HEK293 (cell line): ENCODE data around the gene GJC2.

Experiments used
- CTCF ChIA-PET: fragments of 350-600 bp; formaldehyde crosslinking; extraction: SDS; loops from one replicate; lab custom pipeline; 2021; ENCODE audit warnings: antibody characterized with exemption; lab: Yijun Ruan, JAX
- POLR2A ChIA-PET: fragments of 300-600 bp; formaldehyde crosslinking; extraction: SDS; loops from one replicate; lab custom pipeline; 2020; ENCODE audit warnings: antibody characterized with exemption, inconsistent platforms; lab: Yijun Ruan, JAX
- H3K27ac ChIP-seq: fragments of 200-500 bp; sonication (Bioruptor generic); 2 replicates; pipeline ENCODE4 v1.5.1; 2014; ENCODE audit warnings: low read depth, low read length, control low read depth, inconsistent platforms; ENCODE audit errors: extremely low read depth
- H3K36me3 ChIP-seq, 2 experiments: fragments of 200-500 bp in 1 of 2; sonication (Bioruptor generic) in 1 of 2; 1 replicate in 1 of 2; 2 replicates in 1 of 2; pipeline ENCODE4 v1.5.1; 2014 to 2017; ENCODE audit warnings: inconsistent platforms in 2 of 2, low read length in 2 of 2; ENCODE audit not compliant: control insufficient read depth in 2 of 2, insufficient read depth in 1 of 2
- H3K4me1 ChIP-seq: fragments of 200-500 bp; sonication (Bioruptor generic); 2 replicates; pipeline ENCODE4 v1.5.1; 2014; ENCODE audit warnings: mild to moderate bottlenecking, low read length, inconsistent platforms; ENCODE audit not compliant: control insufficient read depth, insufficient read depth
- H3K4me3 ChIP-seq: 2 replicates; pipeline ENCODE4 v1.5.1; 2011; ENCODE audit warnings: low read depth, mild to moderate bottlenecking, control low read depth, low read length, moderate library complexity
- H3K9me3 ChIP-seq: fragments of 200-500 bp; sonication (Bioruptor generic); 2 replicates; pipeline ENCODE4 v1.5.1; 2014; ENCODE audit warnings: low read depth, low read length, inconsistent platforms; ENCODE audit not compliant: control insufficient read depth, insufficient read depth
- BCL11B ChIP-seq: fragments of 450-650 bp; formaldehyde crosslinking; IDR thresholded peaks from 2 replicates; pipeline ENCODE4 v1.5.1; 2016; ENCODE audit warnings: low read depth, missing biosample characterization, missing genetic modification characterization
- GFI1B ChIP-seq: fragments of 450-650 bp; formaldehyde crosslinking; IDR thresholded peaks from 2 replicates; pipeline ENCODE4 v1.5.1; 2016; ENCODE audit warnings: missing biosample characterization, missing genetic modification characterization
- KLF8 ChIP-seq: fragments of 450-650 bp; formaldehyde crosslinking; IDR thresholded peaks from 2 replicates; pipeline ENCODE4 v1.5.1; 2016; ENCODE audit warnings: missing biosample characterization, missing genetic modification characterization
- REPIN1 ChIP-seq: fragments of 450-650 bp; formaldehyde crosslinking; IDR thresholded peaks from 2 replicates; pipeline ENCODE4 v1.5.1; 2017; ENCODE audit warnings: missing biosample characterization, missing genetic modification characterization, low read depth
- SP2 ChIP-seq: fragments of 450-650 bp; formaldehyde crosslinking; IDR thresholded peaks from 2 replicates; pipeline ENCODE4 v1.5.1; 2016; ENCODE audit warnings: missing biosample characterization, missing genetic modification characterization
- YY1 ChIP-seq: fragments of 450-650 bp; formaldehyde crosslinking; IDR thresholded peaks from 2 replicates; pipeline ENCODE4 v1.5.1; 2018; ENCODE audit warnings: missing biosample characterization, missing genetic modification characterization
- YY2 ChIP-seq: fragments of 450-650 bp; formaldehyde crosslinking; IDR thresholded peaks from 2 replicates; pipeline ENCODE4 v1.5.1; 2016; ENCODE audit warnings: missing biosample characterization, missing genetic modification characterization
- ZBTB20 ChIP-seq: fragments of 450-650 bp; formaldehyde crosslinking; IDR thresholded peaks from 2 replicates; pipeline ENCODE4 v1.5.1; 2016; ENCODE audit warnings: missing biosample characterization, missing genetic modification characterization
- ZNF157 ChIP-seq: fragments of 450-650 bp; formaldehyde crosslinking; IDR thresholded peaks from 2 replicates; pipeline ENCODE4 v1.5.1; 2016; ENCODE audit warnings: missing biosample characterization, missing genetic modification characterization
- ZNF2 ChIP-seq: fragments of 450-650 bp; formaldehyde crosslinking; IDR thresholded peaks from 2 replicates; pipeline ENCODE4 v1.5.1; 2016; ENCODE audit warnings: missing biosample characterization, missing genetic modification characterization
- ZNF324 ChIP-seq: fragments of 450-650 bp; formaldehyde crosslinking; IDR thresholded peaks from 2 replicates; pipeline ENCODE4 v1.5.1; 2016; ENCODE audit warnings: missing biosample characterization, missing genetic modification characterization
- ZNF501 ChIP-seq: fragments of 450-650 bp; formaldehyde crosslinking; IDR thresholded peaks from 2 replicates; pipeline ENCODE4 v1.5.1; 2016; ENCODE audit warnings: missing biosample characterization, missing genetic modification characterization
- ZNF548 ChIP-seq: fragments of 450-650 bp; formaldehyde crosslinking; IDR thresholded peaks from 2 replicates; pipeline ENCODE4 v1.5.1; 2016; ENCODE audit warnings: missing biosample characterization, missing genetic modification characterization
- ZNF561 ChIP-seq: fragments of 450-650 bp; IDR thresholded peaks from 2 replicates; pipeline ENCODE4 v1.5.1; 2018; ENCODE audit warnings: missing biosample characterization, missing genetic modification characterization, borderline replicate concordance
- ZNF701 ChIP-seq: fragments of 450-650 bp; formaldehyde crosslinking; IDR thresholded peaks from 2 replicates; pipeline ENCODE4 v1.5.1; 2016; ENCODE audit warnings: missing biosample characterization, missing genetic modification characterization
- ZNF707 ChIP-seq: fragments of 450-650 bp; formaldehyde crosslinking; IDR thresholded peaks from 2 replicates; pipeline ENCODE4 v1.5.1; 2016; ENCODE audit warnings: missing biosample characterization, missing genetic modification characterization
- ZSCAN16 ChIP-seq: fragments of 450-650 bp; formaldehyde crosslinking; IDR thresholded peaks from 2 replicates; pipeline ENCODE4 v1.5.1; 2016; ENCODE audit warnings: missing biosample characterization, missing genetic modification characterization
- ZSCAN30 ChIP-seq: fragments of 450-650 bp; IDR thresholded peaks from 2 replicates; pipeline ENCODE4 v1.5.1; 2018; ENCODE audit warnings: missing biosample characterization, mild to moderate bottlenecking, missing genetic modification characterization, moderate library complexity
- ZXDB ChIP-seq: fragments of 450-650 bp; formaldehyde crosslinking; IDR thresholded peaks from 2 replicates; pipeline ENCODE4 v1.5.1; 2016; ENCODE audit warnings: missing biosample characterization, missing genetic modification characterization
- TF ChIP-seq, protein P1 (sequence below): fragments of 450-650 bp; formaldehyde crosslinking; IDR thresholded peaks from 2 replicates; pipeline ENCODE4 v1.5.1; 2016; ENCODE audit warnings: missing biosample characterization, missing genetic modification characterization
- TF ChIP-seq, protein P2 (sequence below): fragments of 450-650 bp; formaldehyde crosslinking; IDR thresholded peaks from 2 replicates; pipeline ENCODE4 v1.5.1; 2017; ENCODE audit warnings: missing biosample characterization, mild to moderate bottlenecking, missing genetic modification characterization, moderate library complexity
- TF ChIP-seq, protein P3 (sequence below): fragments of 450-650 bp; formaldehyde crosslinking; IDR thresholded peaks from 2 replicates; pipeline ENCODE4 v1.5.1; 2016; ENCODE audit warnings: missing biosample characterization, missing genetic modification characterization
- TF ChIP-seq, protein P4 (sequence below): fragments of 450-650 bp; formaldehyde crosslinking; IDR thresholded peaks from 2 replicates; pipeline ENCODE4 v1.5.1; 2016; ENCODE audit warnings: missing biosample characterization, missing genetic modification characterization
- TF ChIP-seq, protein P5 (sequence below): fragments of 450-650 bp; formaldehyde crosslinking; IDR thresholded peaks from 2 replicates; pipeline ENCODE4 v1.5.1; 2016; ENCODE audit warnings: missing biosample characterization, missing genetic modification characterization

GJC2 gene

DNA sequence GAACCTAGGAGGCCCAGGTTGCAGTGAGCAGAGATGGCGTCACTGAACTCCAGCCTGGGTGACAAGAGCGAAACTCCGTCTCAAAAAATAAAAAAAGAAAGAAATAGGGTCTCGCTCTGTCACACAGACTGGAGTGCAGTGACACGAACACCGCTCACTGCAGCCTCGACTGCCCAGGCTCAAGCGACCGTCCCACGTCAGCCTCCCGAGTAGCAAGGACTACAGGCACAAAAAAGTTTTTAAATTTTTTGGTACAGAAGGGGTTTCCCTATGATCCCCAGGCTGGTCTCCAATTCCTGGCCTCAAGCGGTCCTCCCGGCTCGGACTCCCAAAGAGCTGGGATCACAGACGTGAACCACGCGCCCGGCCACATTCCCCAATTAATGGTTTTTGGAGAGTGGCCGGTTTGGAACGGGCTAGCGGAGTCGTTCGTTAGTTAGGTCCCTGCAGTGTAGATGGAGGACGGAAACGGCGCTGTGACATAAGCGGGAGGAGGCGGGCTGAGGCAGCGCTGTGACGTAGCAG, 10.3 kb upstream of the GJC2 start (continued):
- TF ChIP-seq, protein P1, sequence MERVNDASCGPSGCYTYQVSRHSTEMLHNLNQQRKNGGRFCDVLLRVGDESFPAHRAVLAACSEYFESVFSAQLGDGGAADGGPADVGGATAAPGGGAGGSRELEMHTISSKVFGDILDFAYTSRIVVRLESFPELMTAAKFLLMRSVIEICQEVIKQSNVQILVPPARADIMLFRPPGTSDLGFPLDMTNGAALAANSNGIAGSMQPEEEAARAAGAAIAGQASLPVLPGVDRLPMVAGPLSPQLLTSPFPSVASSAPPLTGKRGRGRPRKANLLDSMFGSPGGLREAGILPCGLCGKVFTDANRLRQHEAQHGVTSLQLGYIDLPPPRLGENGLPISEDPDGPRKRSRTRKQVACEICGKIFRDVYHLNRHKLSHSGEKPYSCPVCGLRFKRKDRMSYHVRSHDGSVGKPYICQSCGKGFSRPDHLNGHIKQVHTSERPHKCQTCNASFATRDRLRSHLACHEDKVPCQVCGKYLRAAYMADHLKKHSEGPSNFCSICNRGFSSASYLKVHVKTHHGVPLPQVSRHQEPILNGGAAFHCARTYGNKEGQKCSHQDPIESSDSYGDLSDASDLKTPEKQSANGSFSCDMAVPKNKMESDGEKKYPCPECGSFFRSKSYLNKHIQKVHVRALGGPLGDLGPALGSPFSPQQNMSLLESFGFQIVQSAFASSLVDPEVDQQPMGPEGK (tag by site-specific recombination), result no peak
- TF ChIP-seq, protein P2, sequence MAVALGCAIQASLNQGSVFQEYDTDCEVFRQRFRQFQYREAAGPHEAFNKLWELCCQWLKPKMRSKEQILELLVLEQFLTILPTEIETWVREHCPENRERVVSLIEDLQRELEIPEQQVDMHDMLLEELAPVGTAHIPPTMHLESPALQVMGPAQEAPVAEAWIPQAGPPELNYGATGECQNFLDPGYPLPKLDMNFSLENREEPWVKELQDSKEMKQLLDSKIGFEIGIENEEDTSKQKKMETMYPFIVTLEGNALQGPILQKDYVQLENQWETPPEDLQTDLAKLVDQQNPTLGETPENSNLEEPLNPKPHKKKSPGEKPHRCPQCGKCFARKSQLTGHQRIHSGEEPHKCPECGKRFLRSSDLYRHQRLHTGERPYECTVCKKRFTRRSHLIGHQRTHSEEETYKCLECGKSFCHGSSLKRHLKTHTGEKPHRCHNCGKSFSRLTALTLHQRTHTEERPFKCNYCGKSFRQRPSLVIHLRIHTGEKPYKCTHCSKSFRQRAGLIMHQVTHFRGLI (tag by site-specific recombination), result no peak
- TF ChIP-seq SP2 (no peak), ZNF707 (no peak), ZNF561 (no peak; the same call in 1 of the 2 replicates), GFI1B (tag by site-specific recombination) (no peak), YY1 (peak; percentile 63; the same call in 1 of the 2 replicates), ZNF548 (0 out of 2 replicates have a peak, but pooled peaks have one; percentile 7)

DNA sequence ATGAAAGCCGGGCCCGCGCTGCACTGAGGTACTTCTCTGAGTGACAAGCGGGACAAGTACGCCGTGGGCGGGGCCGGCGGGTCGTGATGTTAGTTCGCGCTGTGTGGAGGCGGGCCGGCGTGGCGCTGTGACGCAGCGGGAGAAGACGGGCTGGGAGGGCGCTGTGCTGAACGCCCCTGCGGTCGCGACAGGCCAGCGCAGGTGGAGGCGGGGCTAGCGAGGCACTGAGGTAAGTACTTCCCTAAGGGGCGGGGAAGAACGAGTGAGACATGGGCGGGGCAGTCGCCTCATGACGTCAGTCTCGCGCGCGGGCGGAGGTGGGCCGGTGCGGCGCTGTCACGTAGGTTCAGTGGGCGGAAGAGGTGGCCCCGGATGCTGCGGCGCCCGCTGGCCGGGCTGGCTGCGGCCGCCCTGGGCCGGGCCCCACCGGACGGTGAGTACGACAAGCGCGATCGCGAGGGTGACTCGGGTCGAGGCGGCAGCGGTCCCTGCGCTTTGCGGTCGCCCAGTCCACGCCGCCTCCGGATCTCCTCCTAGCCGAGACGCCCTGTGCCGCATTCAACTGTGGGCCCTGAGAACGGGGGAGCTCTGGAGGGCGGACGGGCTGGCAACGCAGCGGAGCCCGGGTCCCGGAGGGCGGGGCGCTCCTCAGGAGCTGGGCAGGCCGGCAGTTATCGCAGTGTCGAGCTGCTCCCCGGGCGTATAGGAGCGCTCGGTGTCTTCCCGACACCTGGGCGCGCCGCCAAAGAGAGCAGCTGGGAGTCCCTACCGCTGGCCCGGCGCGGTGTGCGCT, 9.6 kb upstream of the GJC2 start, which contains the start of gene GUK1:
Gene GUK1 (plus strand): TSS at position 349 of the 793 bp plus-strand sequence. CDS start 24 bp downstream, at position 373.
- Histone ChIP-seq H3K9me3 (no peaks in the 10 kb centered on the region), H3K27ac (peak within 1 kb of the TSS; percentile 75), H3K4me1 (peaks cover 13% of the 10 kb centered on the region), H3K36me3 (peaks cover 0 to 15% of the 10 kb centered on the region in 2 experiments; a peak in 1 of 3 replicates), H3K4me3 (peak within 1 kb of the TSS; percentile 90)
- ChIA-PET POLR2A (interaction anchor here (0.8 to 2.2 kb wide), 11 partner anchors 9 to 346 kb away, joined by 3 to 38 read pairs (median 4); partner anchors contain the start of genes IBA57, MRPL55 and RNF187), CTCF (interaction anchor here (0.6 to 2.2 kb wide), 5 partner anchors 9 to 673 kb away, joined by 3 to 12 read pairs (median 3); no protein-coding TSS in a partner anchor)
- TF ChIP-seq, protein P3, sequence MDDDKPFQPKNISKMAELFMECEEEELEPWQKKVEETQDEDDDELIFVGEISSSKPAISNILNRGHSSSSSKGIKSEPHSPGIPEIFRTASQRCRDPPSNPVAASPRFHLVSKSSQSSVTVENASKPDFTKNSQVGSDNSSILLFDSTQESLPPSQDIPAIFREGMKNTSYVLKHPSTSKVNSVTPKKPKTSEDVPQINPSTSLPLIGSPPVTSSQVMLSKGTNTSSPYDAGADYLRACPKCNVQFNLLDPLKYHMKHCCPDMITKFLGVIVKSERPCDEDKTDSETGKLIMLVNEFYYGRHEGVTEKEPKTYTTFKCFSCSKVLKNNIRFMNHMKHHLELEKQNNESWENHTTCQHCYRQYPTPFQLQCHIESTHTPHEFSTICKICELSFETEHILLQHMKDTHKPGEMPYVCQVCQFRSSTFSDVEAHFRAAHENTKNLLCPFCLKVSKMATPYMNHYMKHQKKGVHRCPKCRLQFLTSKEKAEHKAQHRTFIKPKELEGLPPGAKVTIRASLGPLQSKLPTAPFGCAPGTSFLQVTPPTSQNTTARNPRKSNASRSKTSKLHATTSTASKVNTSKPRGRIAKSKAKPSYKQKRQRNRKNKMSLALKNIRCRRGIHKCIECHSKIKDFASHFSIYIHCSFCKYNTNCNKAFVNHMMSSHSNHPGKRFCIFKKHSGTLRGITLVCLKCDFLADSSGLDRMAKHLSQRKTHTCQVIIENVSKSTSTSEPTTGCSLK (tag by site-specific recombination), result no peak
- TF ChIP-seq ZBTB20 (tag by site-specific recombination) (peak; percentile 98), ZNF157 (tag by site-specific recombination) (no peak), ZSCAN16 (tag by site-specific recombination) (peak; percentile 45; the same call in 1 of the 2 replicates), ZNF501 (tag by site-specific recombination) (peak; percentile 74; the same call in 1 of the 2 replicates), ZNF324 (tag by site-specific recombination) (peak; percentile 63), ZNF561 (peak; percentile 95), ZNF2 (tag by site-specific recombination) (peak; percentile 32), YY2 (tag by site-specific recombination) (0 out of 2 replicates have a peak, but pooled peaks have one; percentile 12), ZSCAN30 (peak; percentile 98), KLF8 (tag by site-specific recombination) (peak; percentile 100), ZNF701 (tag by site-specific recombination) (no peak), ZXDB (tag by site-specific recombination) (peak; percentile 94), BCL11B (peak; percentile 71; the same call in 1 of the 2 replicates), REPIN1 (tag by site-specific recombination) (peak; percentile 90; the same call in 1 of the 2 replicates)
- TF ChIP-seq, protein P4, sequence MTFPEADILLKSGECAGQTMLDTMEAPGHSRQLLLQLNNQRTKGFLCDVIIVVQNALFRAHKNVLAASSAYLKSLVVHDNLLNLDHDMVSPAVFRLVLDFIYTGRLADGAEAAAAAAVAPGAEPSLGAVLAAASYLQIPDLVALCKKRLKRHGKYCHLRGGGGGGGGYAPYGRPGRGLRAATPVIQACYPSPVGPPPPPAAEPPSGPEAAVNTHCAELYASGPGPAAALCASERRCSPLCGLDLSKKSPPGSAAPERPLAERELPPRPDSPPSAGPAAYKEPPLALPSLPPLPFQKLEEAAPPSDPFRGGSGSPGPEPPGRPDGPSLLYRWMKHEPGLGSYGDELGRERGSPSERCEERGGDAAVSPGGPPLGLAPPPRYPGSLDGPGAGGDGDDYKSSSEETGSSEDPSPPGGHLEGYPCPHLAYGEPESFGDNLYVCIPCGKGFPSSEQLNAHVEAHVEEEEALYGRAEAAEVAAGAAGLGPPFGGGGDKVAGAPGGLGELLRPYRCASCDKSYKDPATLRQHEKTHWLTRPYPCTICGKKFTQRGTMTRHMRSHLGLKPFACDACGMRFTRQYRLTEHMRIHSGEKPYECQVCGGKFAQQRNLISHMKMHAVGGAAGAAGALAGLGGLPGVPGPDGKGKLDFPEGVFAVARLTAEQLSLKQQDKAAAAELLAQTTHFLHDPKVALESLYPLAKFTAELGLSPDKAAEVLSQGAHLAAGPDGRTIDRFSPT (tag by site-specific recombination), result peak; percentile 91
- TF ChIP-seq, protein P5, sequence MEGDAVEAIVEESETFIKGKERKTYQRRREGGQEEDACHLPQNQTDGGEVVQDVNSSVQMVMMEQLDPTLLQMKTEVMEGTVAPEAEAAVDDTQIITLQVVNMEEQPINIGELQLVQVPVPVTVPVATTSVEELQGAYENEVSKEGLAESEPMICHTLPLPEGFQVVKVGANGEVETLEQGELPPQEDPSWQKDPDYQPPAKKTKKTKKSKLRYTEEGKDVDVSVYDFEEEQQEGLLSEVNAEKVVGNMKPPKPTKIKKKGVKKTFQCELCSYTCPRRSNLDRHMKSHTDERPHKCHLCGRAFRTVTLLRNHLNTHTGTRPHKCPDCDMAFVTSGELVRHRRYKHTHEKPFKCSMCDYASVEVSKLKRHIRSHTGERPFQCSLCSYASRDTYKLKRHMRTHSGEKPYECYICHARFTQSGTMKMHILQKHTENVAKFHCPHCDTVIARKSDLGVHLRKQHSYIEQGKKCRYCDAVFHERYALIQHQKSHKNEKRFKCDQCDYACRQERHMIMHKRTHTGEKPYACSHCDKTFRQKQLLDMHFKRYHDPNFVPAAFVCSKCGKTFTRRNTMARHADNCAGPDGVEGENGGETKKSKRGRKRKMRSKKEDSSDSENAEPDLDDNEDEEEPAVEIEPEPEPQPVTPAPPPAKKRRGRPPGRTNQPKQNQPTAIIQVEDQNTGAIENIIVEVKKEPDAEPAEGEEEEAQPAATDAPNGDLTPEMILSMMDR (tag by site-specific recombination), result peak; percentile 100
